BLaER1 treated with 17β-estradiol and CSF1 and Interleukin-3, amounts not matched to agents 10 nM and 100 nM (cell line): ENCODE results near the gene HDLBP.
A peak's percentile ranks its signal among the peaks of the same experiment; 100 is the strongest.

Experiments
- H3K27ac ChIP-seq, 11 experiments: shearing (Covaris generic); formaldehyde crosslinking; 2 replicates each; pipeline ENCODE4 v1.8.1; 2022
- H3K27me3 ChIP-seq, 11 experiments: shearing (Covaris generic); formaldehyde crosslinking; 2 replicates each; pipeline ENCODE4 v1.8.1; 2022
- H3K36me3 ChIP-seq, 11 experiments: shearing (Covaris generic); formaldehyde crosslinking; 2 replicates each; pipeline ENCODE4 v1.8.1; 2022
- H3K4me1 ChIP-seq, 10 experiments: shearing (Covaris generic); formaldehyde crosslinking; 2 replicates each; pipeline ENCODE4 v1.8.1; 2022
- H3K4me2 ChIP-seq, 11 experiments: shearing (Covaris generic); formaldehyde crosslinking; 2 replicates each; pipeline ENCODE4 v1.8.1; 2022
- H3K4me3 ChIP-seq, 10 experiments: shearing (Covaris generic); formaldehyde crosslinking; 2 replicates each; pipeline ENCODE4 v1.8.1; 2022
- H3K9ac ChIP-seq, 11 experiments: shearing (Covaris generic); formaldehyde crosslinking; 2 replicates each; pipeline ENCODE4 v1.8.1; 2022
- H3K9me3 ChIP-seq, 11 experiments: shearing (Covaris generic); formaldehyde crosslinking; replicated peaks in 1 of 11; 2 replicates each; pipeline ENCODE4 v1.8.1; 2022
- H4K20me1 ChIP-seq, 11 experiments: shearing (Covaris generic); formaldehyde crosslinking; 2 replicates each; pipeline ENCODE4 v1.8.1; 2022
- Cebpa-rat ChIP-seq, 11 experiments: shearing (Covaris generic); IDR thresholded peaks; 2 replicates each; pipeline ENCODE4 v1.8.1; 2022

The HDLBP gene

GRCh38 chr2:241312082-241312481 lies 3.4 kb downstream of the HDLBP start:
- Histone ChIP-seq H3K4me1 (peaks cover 58 to 79% (median 66%) of the 10 kb centered on the region in 10 experiments), H3K9ac (no peak overlapping the region), H3K9me3 (no peaks in the 10 kb centered on the region), H3K36me3 (peaks cover 0 to 21% (median 12%) of the 10 kb centered on the region in 11 experiments; a peak in 11 of 22 replicates), H3K27ac (peak overlapping the region in 2 of 11 experiments; percentile 11 to 36; a peak in 1 of 22 replicates), H3K4me2 (peak overlapping the region; percentile 71 to 94 (median 87); a peak in 21 of 22 replicates), H4K20me1 (peaks cover 47 to 74% (median 60%) of the 10 kb centered on the region in 11 experiments), H3K4me3 (no peak overlapping the region), H3K27me3 (no peaks in the 10 kb centered on the region)
- no peak for TF ChIP-seq Cebpa-rat (IDR thresholded peaks at IDR 0.05)

- Histone ChIP-seq H3K9me3 (no peaks in the 10 kb centered on the region), H3K9ac (peak overlapping the region in 9 of 11 experiments; percentile 16 to 60 (median 33); a peak in 16 of 22 replicates), H3K4me2 (peak overlapping the region; percentile 71 to 94 (median 87)), H4K20me1 (peaks cover 47 to 78% (median 62%) of the 10 kb centered on the region in 11 experiments), H3K4me3 (peak overlapping the region in 3 of 10 experiments; percentile 11 to 25 (median 25); a peak in 4 of 20 replicates), H3K4me1 (peaks cover 59 to 86% (median 71%) of the 10 kb centered on the region in 10 experiments), H3K36me3 (peaks cover 0 to 22% (median 12%) of the 10 kb centered on the region in 11 experiments; a peak in 11 of 22 replicates), H3K27ac (peak overlapping the region in 9 of 11 experiments; percentile 3 to 53 (median 36); a peak in 14 of 22 replicates), H3K27me3 (no peaks in the 10 kb centered on the region)
- no peak for TF ChIP-seq Cebpa-rat (IDR thresholded peaks at IDR 0.05)
Measured at GRCh38 chr2:241310917-241311566, 4.4 kb downstream of the HDLBP start.

- Histone ChIP-seq H3K9me3 (no peaks in the 10 kb centered on the region), H3K4me2 (peak overlapping the region; percentile 56 to 93 (median 77)), H4K20me1 (peaks cover 60 to 91% (median 75%) of the 10 kb centered on the region in 11 experiments), H3K9ac (peak overlapping the region in 8 of 11 experiments; percentile 1 to 36 (median 12); a peak in 6 of 22 replicates), H3K27me3 (no peaks in the 10 kb centered on the region), H3K36me3 (peaks cover 0 to 22% (median 12%) of the 10 kb centered on the region in 11 experiments; a peak in 11 of 22 replicates), H3K27ac (peak overlapping the region in 9 of 11 experiments; percentile 5 to 47 (median 37); a peak in 16 of 22 replicates), H3K4me3 (no peak overlapping the region), H3K4me1 (peaks cover 59 to 99% (median 84%) of the 10 kb centered on the region in 10 experiments)
- TF ChIP-seq Cebpa-rat (IDR thresholded peaks at IDR 0.05), result no peak
Measured at GRCh38 chr2:241309684-241310117, 5.8 kb downstream of the HDLBP start.

- Histone ChIP-seq H4K20me1 (peaks cover 67 to 98% (median 83%) of the 10 kb centered on the region in 11 experiments), H3K4me1 (peaks cover 56 to 98% (median 78%) of the 10 kb centered on the region in 10 experiments), H3K36me3 (peaks cover 0 to 22% (median 12%) of the 10 kb centered on the region in 11 experiments; a peak in 11 of 22 replicates), H3K4me3 (no peak overlapping the region), H3K9me3 (no peaks in the 10 kb centered on the region), H3K27me3 (no peaks in the 10 kb centered on the region), H3K4me2 (peak overlapping the region; percentile 56 to 93 (median 77)), H3K27ac (peak overlapping the region in 4 of 11 experiments; percentile 5 to 40 (median 22); a peak in 4 of 22 replicates), H3K9ac (0 out of 22 replicates have a peak overlapping the region, but pooled peaks of 1 of the 11 experiments have one; percentile 3)
- TF ChIP-seq Cebpa-rat (IDR thresholded peaks at IDR 0.05), result no peak
Measured at GRCh38 chr2:241308832-241309500, 6.5 kb downstream of the HDLBP start.

GRCh38 chr2:241308267-241308666 lies 7.2 kb downstream of the HDLBP start:
- Histone ChIP-seq H3K4me3 (no peak overlapping the region), H3K9me3 (no peaks in the 10 kb centered on the region), H3K9ac (no peak overlapping the region), H3K36me3 (peaks cover 0 to 22% (median 12%) of the 10 kb centered on the region in 11 experiments; a peak in 11 of 22 replicates), H3K27ac (no peak overlapping the region), H3K27me3 (no peaks in the 10 kb centered on the region), H3K4me2 (peak overlapping the region in 5 of 11 experiments; percentile 56 to 93 (median 87); a peak in 5 of 22 replicates), H3K4me1 (peaks cover 49 to 92% (median 76%) of the 10 kb centered on the region in 10 experiments), H4K20me1 (peaks cover 74 to 99% (median 90%) of the 10 kb centered on the region in 11 experiments)
- no peak for TF ChIP-seq Cebpa-rat (IDR thresholded peaks at IDR 0.05)

- no peak overlapping the region for H3K9ac ChIP-seq
- no peaks in the 10 kb centered on the region for H3K27me3 ChIP-seq
Measured at GRCh38 chr2:241307055-241307454, 8.4 kb downstream of the HDLBP start.

GRCh38 chr2:241304039-241304670 lies 11.3 kb downstream of the HDLBP start:
- peaks cover 18 to 91% (median 68%) of the 10 kb centered on the region in 10 experiments for H3K4me1 ChIP-seq

More at GRCh38 chr2:241307055-241307454, 8.4 kb downstream of the HDLBP start:
- Histone ChIP-seq H3K36me3 (peaks cover 0 to 22% (median 12%) of the 10 kb centered on the region in 11 experiments; a peak in 11 of 22 replicates), H3K27ac (no peak overlapping the region), H3K9me3 (no peaks in the 10 kb centered on the region), H3K4me1 (peaks cover 37 to 92% (median 74%) of the 10 kb centered on the region in 10 experiments), H4K20me1 (peaks cover 85 to 100% (median 99%) of the 10 kb centered on the region in 11 experiments), H3K4me2 (peak overlapping the region in 2 of 11 experiments; percentile 23 to 60; a peak in 2 of 22 replicates), H3K4me3 (no peak overlapping the region)
- no peak for TF ChIP-seq Cebpa-rat (IDR thresholded peaks at IDR 0.05)

More at GRCh38 chr2:241304039-241304670, 11.3 kb downstream of the HDLBP start:
- Histone ChIP-seq H3K27ac (no peak overlapping the region), H3K9ac (no peak overlapping the region), H3K4me3 (no peak overlapping the region), H3K9me3 (no peaks in the 10 kb centered on the region), H3K4me2 (peak overlapping the region in 5 of 11 experiments; percentile 48 to 60 (median 58); a peak in 9 of 22 replicates), H4K20me1 (peaks cover 81 to 100% (median 100%) of the 10 kb centered on the region in 11 experiments), H3K36me3 (peaks cover 0 to 22% (median 12%) of the 10 kb centered on the region in 11 experiments; a peak in 11 of 22 replicates), H3K27me3 (no peaks in the 10 kb centered on the region)
- TF ChIP-seq Cebpa-rat (IDR thresholded peaks at IDR 0.05), result no peak
